ENCODE data around the gene ARCN1. TPM values are rescaled to one million over a fixed set of nuclear protein-coding genes. Genes with fewer than 3 reads are reported as not detected.

The ARCN1 gene
- polyA plus RNA-seq, 4 donors, result 79.7 to 143 (median 114) TPM

DNA sequence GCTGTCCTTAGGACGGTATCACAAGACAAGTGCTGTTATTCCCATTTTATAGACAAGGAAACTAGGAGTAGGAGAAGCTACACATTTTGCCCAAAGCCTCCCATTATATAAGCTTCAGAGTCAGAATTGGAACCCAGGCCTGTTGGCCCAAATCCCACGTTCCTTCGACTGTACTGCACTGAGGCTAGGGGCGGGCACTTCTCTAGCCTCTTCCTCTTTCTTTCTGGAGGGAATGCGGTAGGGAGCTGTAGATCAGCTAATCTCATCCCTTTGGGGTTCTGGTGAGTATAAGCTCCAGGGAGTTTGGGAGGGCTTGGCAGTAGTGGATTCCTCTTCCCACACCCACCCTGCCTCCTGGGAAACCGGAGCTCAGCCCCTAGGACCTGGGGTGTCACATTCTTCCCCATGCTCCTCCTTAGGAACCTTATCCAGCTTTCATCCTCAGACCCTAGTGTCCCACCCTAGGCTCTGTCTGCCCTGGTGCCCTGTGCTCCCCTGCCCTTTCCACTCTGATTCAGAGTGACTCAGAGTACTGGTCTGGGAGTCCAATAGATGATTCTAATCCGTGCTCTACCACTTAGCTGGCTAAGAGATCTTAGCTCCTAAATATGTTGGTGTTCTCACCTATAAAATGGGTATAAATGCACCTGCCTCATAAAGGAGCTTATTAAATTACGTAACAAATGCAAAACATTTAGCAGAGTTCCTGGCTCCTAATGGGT, 64.5 kb downstream of the ARCN1 start:
- Histone ChIP-seq H3K4me3 (ENCODE audit: low read depth in 1 of 3, low read length in 3 of 3) (no peak overlapping the region), H3K36me3 (ENCODE audit: control insufficient read depth in 3 of 3, insufficient read depth in 2 of 3, low read depth in 1 of 3, low read length in 3 of 3) (peaks cover 0 to 68% (median 0%) of the 10 kb centered on the region in 3 donors), H3K27ac (ENCODE audit: low read depth in 1 of 3, low read length in 2 of 3) (no peak overlapping the region), H3K4me1 (ENCODE audit: control insufficient read depth in 3 of 3, insufficient read depth in 2 of 3, low read depth in 1 of 3, low read length in 2 of 3) (peaks cover 4 to 52% (median 4%) of the 10 kb centered on the region in 3 donors), H3K9me3 (ENCODE audit: control insufficient read depth in 2 of 2, insufficient read depth in 1 of 2, low read depth in 1 of 2, low read length in 1 of 2) (no peaks in the 10 kb centered on the region), H3K27me3 (ENCODE audit: control insufficient read depth in 3 of 3, insufficient read depth in 3 of 3, low read length in 3 of 3) (no peaks in the 10 kb centered on the region)
- 77 to 83% (median 78%) methylated on average over 8 of the region's 8 CpGs for WGBS, 3 donors
- DNase-seq (peak in 1 of 2 donors; percentile 46), FAIRE-seq (no peak)

DNA sequence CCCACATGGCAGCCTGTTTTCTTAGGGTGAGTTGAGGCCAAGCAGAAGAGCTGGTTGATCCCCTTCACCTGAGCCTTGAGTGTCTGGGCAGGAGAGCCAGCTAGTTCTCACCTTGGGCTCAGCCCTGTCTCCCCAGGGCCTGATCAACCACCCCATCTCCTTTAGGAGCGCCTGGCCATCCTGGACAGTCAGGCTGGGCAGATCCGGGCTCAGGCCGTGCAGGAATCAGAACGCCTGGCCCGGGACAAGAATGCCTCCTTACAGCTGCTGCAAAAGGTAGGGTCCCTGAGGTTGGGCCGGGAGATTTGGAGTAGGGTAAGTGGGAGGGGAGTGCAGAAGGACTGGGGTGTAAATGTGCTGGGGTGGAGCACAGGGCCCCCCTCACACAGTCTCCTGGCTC, 66.5 kb downstream of the ARCN1 start:
- 88 to 97% (median 90%) methylated on average over 6 of the region's 6 CpGs for WGBS, 3 donors
- no peak for DNase-seq
- H3K9me3 ChIP-seq (ENCODE audit: control insufficient read depth in 2 of 2, insufficient read depth in 1 of 2, low read depth in 1 of 2, low read length in 1 of 2), result no peaks in the 10 kb centered on the region
- H3K36me3 ChIP-seq (ENCODE audit: control insufficient read depth in 3 of 3, insufficient read depth in 2 of 3, low read depth in 1 of 3, low read length in 3 of 3), result peaks cover 0 to 64% (median 0%) of the 10 kb centered on the region in 3 donors
- no peak overlapping the region for H3K27ac ChIP-seq (ENCODE audit: low read depth in 1 of 3, low read length in 2 of 3)
- no peaks in the 10 kb centered on the region for H3K27me3 ChIP-seq (ENCODE audit: control insufficient read depth in 3 of 3, insufficient read depth in 3 of 3, low read length in 3 of 3)
- FAIRE-seq, result no peak
- peaks cover 4 to 54% (median 7%) of the 10 kb centered on the region in 3 donors for H3K4me1 ChIP-seq (ENCODE audit: control insufficient read depth in 3 of 3, insufficient read depth in 2 of 3, low read depth in 1 of 3, low read length in 2 of 3)
- no peak overlapping the region for H3K4me3 ChIP-seq (ENCODE audit: low read depth in 1 of 3, low read length in 3 of 3)

DNA sequence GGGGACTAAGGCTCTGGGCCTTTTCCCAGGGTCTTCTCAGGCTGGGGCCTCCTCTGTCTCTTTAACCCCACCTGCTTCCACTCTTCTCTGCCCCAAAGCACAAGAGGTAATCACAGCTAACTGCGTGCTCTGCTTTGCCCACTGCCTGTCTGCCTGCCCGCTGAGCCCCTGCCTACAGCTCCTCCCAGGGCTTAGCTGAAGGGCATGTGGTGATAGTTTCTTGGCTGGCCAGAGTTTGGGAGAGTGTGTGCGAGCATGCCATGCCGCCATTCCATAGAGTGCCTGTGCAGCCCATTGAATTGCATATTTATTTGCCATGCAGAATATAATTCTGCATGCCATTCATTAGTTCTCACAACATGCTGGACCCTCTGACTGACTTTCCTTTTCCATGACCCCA, 67.7 kb downstream of the ARCN1 start:
- Histone ChIP-seq H3K27me3 (ENCODE audit: control insufficient read depth in 3 of 3, insufficient read depth in 3 of 3, low read length in 3 of 3) (no peaks in the 10 kb centered on the region), H3K4me3 (ENCODE audit: low read depth in 1 of 3, low read length in 3 of 3) (no peak overlapping the region), H3K27ac (ENCODE audit: low read depth in 1 of 3, low read length in 2 of 3) (no peak overlapping the region), H3K4me1 (ENCODE audit: control insufficient read depth in 3 of 3, insufficient read depth in 2 of 3, low read depth in 1 of 3, low read length in 2 of 3) (peaks cover 0 to 44% (median 7%) of the 10 kb centered on the region in 3 donors), H3K9me3 (ENCODE audit: control insufficient read depth in 2 of 2, insufficient read depth in 1 of 2, low read depth in 1 of 2, low read length in 1 of 2) (no peaks in the 10 kb centered on the region), H3K36me3 (ENCODE audit: control insufficient read depth in 3 of 3, insufficient read depth in 2 of 3, low read depth in 1 of 3, low read length in 3 of 3) (peaks cover 0 to 76% (median 0%) of the 10 kb centered on the region in 3 donors)
- no peak for DNase-seq
- 89 to 96% (median 91%) methylated on average over 4 of the region's 4 CpGs for WGBS, 3 donors
- no peak for FAIRE-seq

DNA sequence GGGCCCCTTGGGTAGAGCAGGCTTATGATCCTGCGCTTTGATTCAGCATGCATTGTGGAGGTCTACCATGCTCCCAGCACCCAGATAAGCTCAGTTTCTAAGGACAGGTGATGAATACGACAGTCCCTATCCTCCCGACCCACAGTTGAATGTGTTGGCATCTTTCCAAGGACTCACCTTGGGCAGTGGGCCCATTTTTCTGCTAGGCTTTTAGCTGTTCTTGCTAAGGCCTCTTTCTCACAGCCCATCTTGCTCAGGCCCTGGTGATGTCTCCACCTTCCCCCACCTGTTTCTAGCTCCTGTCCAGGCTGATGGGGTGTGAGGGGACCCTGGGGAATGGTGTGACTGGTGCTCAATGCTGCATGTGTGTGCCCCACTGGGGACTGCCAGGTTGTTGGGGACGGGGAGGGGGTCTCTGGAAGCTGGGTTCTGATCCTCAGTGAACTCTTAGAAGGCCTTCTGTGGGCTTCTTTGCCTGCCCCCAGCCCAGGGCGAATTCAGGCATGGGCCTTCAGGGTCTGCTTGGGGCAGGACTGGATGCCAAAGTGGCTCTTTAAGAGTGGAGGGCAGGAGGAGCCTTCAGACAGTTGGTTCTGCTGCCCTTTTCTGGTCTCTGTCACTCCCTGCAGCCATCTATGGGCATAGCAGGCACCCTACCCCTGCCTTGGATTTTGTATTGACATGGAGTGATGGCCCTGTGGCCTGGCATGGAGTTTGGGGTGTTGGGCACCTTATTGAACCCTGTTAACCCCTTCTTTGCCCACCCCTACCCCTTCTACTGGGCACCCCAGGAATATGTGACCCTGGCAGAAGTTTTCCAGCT, 68.3 kb downstream of the ARCN1 start:
- Histone ChIP-seq H3K4me3 (ENCODE audit: low read depth in 1 of 3, low read length in 3 of 3) (no peak overlapping the region), H3K36me3 (ENCODE audit: control insufficient read depth in 3 of 3, insufficient read depth in 2 of 3, low read depth in 1 of 3, low read length in 3 of 3) (peaks cover 0 to 77% (median 0%) of the 10 kb centered on the region in 3 donors), H3K27me3 (ENCODE audit: control insufficient read depth in 3 of 3, insufficient read depth in 3 of 3, low read length in 3 of 3) (no peaks in the 10 kb centered on the region), H3K4me1 (ENCODE audit: control insufficient read depth in 3 of 3, insufficient read depth in 2 of 3, low read depth in 1 of 3, low read length in 2 of 3) (peaks cover 0 to 38% (median 7%) of the 10 kb centered on the region in 3 donors), H3K27ac (ENCODE audit: low read depth in 1 of 3, low read length in 2 of 3) (peak overlapping the region in 1 of 3 donors; percentile 67), H3K9me3 (ENCODE audit: control insufficient read depth in 2 of 2, insufficient read depth in 1 of 2, low read depth in 1 of 2, low read length in 1 of 2) (no peaks in the 10 kb centered on the region)
- 49 to 73% (median 65%) methylated on average over 5 of the region's 5 CpGs for WGBS, 3 donors
- DNase-seq, result no peak
- no peak for FAIRE-seq

DNA sequence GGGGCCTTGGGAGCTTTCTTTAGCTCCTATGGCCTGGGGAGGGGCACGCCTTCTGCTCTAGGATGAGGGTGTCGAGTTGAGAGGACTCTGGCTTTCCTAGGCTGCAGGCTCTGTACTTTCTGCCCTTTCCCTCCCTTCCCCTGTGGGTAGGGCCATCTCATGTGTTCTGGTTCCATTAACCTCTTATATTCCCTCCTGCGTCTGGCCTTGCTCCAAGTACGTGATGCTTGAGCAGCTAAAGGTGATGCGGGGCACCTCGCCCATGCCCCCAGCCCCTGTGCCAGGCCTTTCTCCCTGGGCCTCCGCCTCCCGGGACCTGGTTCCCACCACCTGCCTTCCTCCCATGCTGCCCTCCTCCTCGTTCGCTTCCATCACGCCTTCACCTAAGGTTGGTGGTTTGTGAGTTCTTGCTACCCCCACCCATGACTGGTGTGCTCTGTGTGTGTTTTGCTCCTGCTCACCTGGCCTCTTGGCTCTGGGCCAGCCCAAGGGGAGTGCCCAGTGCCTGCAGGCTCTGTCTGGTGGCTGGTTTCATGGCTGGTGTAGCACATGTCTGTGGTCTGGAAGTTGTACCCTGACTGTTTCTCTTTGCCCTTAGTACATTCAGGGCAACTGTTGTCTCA, 69.3 kb downstream of the ARCN1 start:
- H3K27me3 ChIP-seq (ENCODE audit: control insufficient read depth in 3 of 3, insufficient read depth in 3 of 3, low read length in 3 of 3), result no peaks in the 10 kb centered on the region
- peak overlapping the region in 1 of 3 donors; percentile 67 for H3K27ac ChIP-seq (ENCODE audit: low read depth in 1 of 3, low read length in 2 of 3)
- FAIRE-seq (no peak), DNase-seq (peak; percentile 89 to 92)
- 20 to 70% (median 40%) methylated on average over 11 of the region's 11 CpGs for WGBS, 3 donors
- peaks cover 0 to 74% (median 0%) of the 10 kb centered on the region in 3 donors for H3K36me3 ChIP-seq (ENCODE audit: control insufficient read depth in 3 of 3, insufficient read depth in 2 of 3, low read depth in 1 of 3, low read length in 3 of 3)
- H3K9me3 ChIP-seq (ENCODE audit: control insufficient read depth in 2 of 2, insufficient read depth in 1 of 2, low read depth in 1 of 2, low read length in 1 of 2), result no peaks in the 10 kb centered on the region
- H3K4me1 ChIP-seq (ENCODE audit: control insufficient read depth in 3 of 3, insufficient read depth in 2 of 3, low read depth in 1 of 3, low read length in 2 of 3), result peaks cover 0 to 33% (median 7%) of the 10 kb centered on the region in 3 donors
- H3K4me3 ChIP-seq (ENCODE audit: low read depth in 1 of 3, low read length in 3 of 3), result no peak overlapping the region

DNA sequence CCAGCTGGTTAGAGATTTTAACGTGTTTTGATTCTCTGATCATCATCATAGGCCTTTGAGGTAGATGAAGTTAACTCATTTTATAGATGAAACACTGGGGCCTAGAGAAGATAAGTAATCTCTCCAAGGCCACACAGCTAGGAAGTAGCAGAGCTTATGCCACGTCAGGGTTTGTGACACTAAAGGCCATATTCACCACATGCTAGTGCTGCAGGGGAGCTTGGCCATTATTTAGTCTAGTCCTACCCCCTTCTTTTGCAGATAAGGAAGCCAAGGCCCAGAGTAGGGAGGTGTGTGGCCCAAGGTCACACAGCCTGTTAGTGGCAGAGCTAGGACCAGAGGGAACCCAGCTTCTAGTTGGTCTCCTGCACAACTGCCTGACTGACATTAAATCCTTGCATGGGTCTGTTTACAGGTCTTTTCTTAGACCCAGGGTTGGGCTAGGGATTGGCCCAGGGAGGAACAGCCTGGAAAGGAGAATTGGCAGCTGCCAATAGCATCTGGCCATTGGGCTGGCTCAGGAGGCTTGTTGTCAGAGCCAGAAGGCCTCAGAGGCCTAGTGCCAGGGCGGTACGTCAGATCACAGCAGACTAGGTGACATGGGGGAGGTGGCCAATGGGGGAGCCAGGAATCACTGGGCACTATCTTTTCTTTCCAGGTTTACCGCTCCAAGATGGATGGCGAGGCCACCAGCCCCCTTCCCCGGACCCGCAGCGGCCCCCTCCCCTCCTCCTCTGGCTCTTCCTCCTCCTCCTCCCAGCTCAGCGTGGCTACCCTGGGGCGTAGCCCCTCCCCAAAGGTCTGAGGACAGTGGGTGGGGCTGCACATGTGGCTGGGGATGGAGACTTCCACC, 71.2 kb downstream of the ARCN1 start:
- FAIRE-seq, result no peak
- no peak for DNase-seq
- no peaks in the 10 kb centered on the region for H3K27me3 ChIP-seq (ENCODE audit: control insufficient read depth in 3 of 3, insufficient read depth in 3 of 3, low read length in 3 of 3)
- H3K36me3 ChIP-seq (ENCODE audit: control insufficient read depth in 3 of 3, insufficient read depth in 2 of 3, low read depth in 1 of 3, low read length in 3 of 3), result peaks cover 0 to 75% (median 0%) of the 10 kb centered on the region in 3 donors
- H3K4me3 ChIP-seq (ENCODE audit: low read depth in 1 of 3, low read length in 3 of 3), result no peak overlapping the region
- H3K27ac ChIP-seq (ENCODE audit: low read depth in 1 of 3, low read length in 2 of 3), result no peak overlapping the region
- no peaks in the 10 kb centered on the region for H3K9me3 ChIP-seq (ENCODE audit: control insufficient read depth in 2 of 2, insufficient read depth in 1 of 2, low read depth in 1 of 2, low read length in 1 of 2)
- WGBS, 3 donors, result 73 to 86% (median 75%) methylated on average over 10 to 11 of the region's 11 CpGs
- peaks cover 0 to 33% (median 7%) of the 10 kb centered on the region in 3 donors for H3K4me1 ChIP-seq (ENCODE audit: control insufficient read depth in 3 of 3, insufficient read depth in 2 of 3, low read depth in 1 of 3, low read length in 2 of 3)

DNA sequence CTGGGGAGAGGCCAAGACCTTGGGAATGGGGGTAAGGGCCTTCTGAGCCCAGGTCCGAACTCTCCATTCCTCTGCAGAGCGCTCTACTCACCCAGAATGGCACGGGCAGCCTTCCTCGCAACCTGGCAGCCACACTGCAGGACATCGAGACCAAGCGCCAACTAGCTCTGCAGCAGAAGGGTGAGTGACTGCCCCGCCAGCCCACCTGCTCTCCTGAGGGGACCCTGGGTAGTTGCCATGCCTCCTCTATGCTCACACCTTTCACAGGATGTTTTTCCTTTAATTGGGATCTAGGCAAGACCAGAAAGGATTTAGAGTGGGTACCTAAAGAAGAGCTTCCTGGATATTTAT, 71.8 kb downstream of the ARCN1 start:
- no peak for DNase-seq
- Histone ChIP-seq H3K9me3 (ENCODE audit: control insufficient read depth in 2 of 2, insufficient read depth in 1 of 2, low read depth in 1 of 2, low read length in 1 of 2) (no peaks in the 10 kb centered on the region), H3K36me3 (ENCODE audit: control insufficient read depth in 3 of 3, insufficient read depth in 2 of 3, low read depth in 1 of 3, low read length in 3 of 3) (peaks cover 0 to 71% (median 0%) of the 10 kb centered on the region in 3 donors), H3K4me1 (ENCODE audit: control insufficient read depth in 3 of 3, insufficient read depth in 2 of 3, low read depth in 1 of 3, low read length in 2 of 3) (peaks cover 0 to 33% (median 7%) of the 10 kb centered on the region in 3 donors), H3K27me3 (ENCODE audit: control insufficient read depth in 3 of 3, insufficient read depth in 3 of 3, low read length in 3 of 3) (no peaks in the 10 kb centered on the region), H3K27ac (ENCODE audit: low read depth in 1 of 3, low read length in 2 of 3) (no peak overlapping the region), H3K4me3 (ENCODE audit: low read depth in 1 of 3, low read length in 3 of 3) (no peak overlapping the region)
- 94 to 98% (median 94%) methylated on average over 7 of the region's 7 CpGs for WGBS, 3 donors
- no peak for FAIRE-seq
